ENCODE measurements around the gene HS3ST5.

- TF ChIP-seq CTCF (IDR thresholded peaks at IDR 0.05 in 8 of 11, conservative IDR thresholded peaks at IDR 0.05 in 3 of 11) = no peak
- no peak for TF ChIP-seq POLR2AphosphoS5 (IDR thresholded peaks at IDR 0.05)
- TF ChIP-seq POLR2A (IDR thresholded peaks at IDR 0.05) = no peak
Measured at GRCh38 chr6:114364301-114364700, 21.5 kb upstream of the HS3ST5 start.
